Neural progenitor cell (in vitro differentiated cells): Measurements from ENCODE around the gene PAFAH2.

Experiments
- EZH2 ChIP-seq: fragments of 200-600 bp; sonication (generic); IDR thresholded peaks from 2 replicates; pipeline ENCODE4 v1.6.1; 2017; ENCODE audit warnings: antibody characterized with exemption, mild to moderate bottlenecking, moderate library complexity
- EZH2phosphoT487 ChIP-seq: fragments of 200-600 bp; sonication (generic); IDR thresholded peaks from 2 replicates; pipeline ENCODE4 v1.6.1; 2017; ENCODE audit warnings: antibody characterized with exemption

DNA sequence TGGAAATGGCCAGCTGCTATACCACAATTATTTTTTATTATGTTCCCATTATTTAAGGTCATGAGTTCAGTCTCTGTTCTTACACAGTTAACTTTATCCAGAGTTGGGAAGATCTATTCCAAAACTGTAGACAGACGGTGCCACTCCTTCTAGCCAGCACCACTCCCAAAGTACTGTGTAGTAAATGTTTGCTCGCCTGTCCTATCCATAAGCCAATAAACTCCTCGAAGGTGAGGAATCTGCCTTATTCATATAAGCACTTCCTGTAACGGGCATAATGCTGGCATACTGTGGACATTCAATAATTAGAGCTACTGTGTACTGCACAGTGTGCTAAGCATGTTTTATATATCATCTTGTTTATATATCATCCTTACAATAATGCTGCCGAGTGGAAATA lies 65.5 kb downstream of the PAFAH2 start:
- TF ChIP-seq EZH2phosphoT487 (no peak), EZH2 (no peak)
